ENCODE results near the gene MRPL41. TPM values are rescaled to one million over a fixed set of nuclear protein-coding genes. Genes with fewer than 3 reads are reported as not detected.

MRPL41 gene
- total and polyA plus RNA-seq, 2 experiments from 2014 or later, result 32.8 to 146 TPM

DNA sequence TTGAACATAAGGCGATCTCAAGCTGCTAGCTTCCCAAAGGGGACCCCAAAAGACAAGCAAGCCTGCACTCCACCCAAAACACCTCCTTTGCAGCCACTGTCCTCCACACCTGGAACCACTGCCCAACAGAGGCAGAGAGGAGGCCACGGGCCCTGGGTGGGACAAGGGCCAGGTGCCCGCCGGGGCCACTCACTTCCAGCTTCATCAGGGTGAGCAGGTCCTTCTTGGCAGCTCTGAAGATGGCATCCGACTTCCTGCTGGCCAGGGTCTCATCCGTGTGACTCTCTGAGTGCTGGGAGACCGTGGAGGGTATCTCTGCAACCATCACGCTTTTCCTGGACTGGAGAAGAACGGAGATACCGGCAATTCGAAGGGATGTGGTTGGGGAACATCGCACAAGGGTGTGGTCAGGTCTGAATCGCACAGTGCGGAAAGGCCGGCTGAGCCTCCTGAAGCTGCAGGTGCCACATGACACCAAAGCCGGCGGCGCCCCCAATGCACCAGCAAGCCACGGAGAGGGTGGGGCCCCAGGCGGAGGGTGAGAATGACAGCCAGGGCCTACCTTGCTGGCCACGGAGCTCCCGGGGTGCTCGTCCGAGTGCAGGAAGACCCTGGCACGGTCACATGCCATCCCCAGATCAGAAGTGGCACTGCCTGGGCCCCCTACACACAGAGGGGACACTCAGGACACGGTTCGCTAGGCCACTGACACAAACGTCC lies 46.1 kb upstream of the MRPL41 start (continued):
- TF ChIP-seq REST (IDR thresholded peaks at IDR 0.05; ENCODE audit: unreplicated experiment) (no peak), POLR2AphosphoS5 (IDR thresholded peaks at IDR 0.05; ENCODE audit: low read depth) (no peak), CTCF (conservative IDR thresholded peaks at IDR 0.05; ENCODE audit: low read depth in 2 of 2) (no peak)

DNA sequence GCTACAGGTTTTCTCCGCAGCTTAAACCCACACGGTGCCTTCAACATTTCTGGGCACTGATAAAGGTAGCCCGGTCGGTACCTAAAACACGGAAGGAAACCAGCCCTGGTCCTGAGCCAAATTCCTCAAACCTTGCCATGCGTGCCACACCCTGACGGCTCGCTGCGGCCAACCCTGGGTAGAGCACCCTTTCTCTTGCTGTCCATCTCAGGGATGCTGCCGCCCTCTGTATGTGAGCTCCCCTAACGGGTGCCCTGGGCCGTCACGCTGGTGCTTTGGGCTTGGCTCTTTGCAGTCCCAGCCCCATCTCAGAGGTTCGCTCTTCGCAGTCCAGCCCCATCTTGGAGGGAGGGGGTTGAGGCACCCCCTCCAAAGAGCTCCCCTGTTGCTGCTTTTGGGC lies 45.4 kb upstream of the MRPL41 start:
- Histone ChIP-seq H3K27ac (ENCODE audit: low read depth) (no peak overlapping the region), H3K36me3 (ENCODE audit: insufficient read depth) (no peaks in the 10 kb centered on the region), H4K20me1 (replicated peaks; ENCODE audit: insufficient read depth) (no peaks in the 10 kb centered on the region), H3K79me2 (replicated peaks; ENCODE audit: insufficient read depth) (no peaks in the 10 kb centered on the region), H3K27me3 (ENCODE audit: insufficient read depth) (no peaks in the 10 kb centered on the region), H3F3A (replicated peaks; ENCODE audit: low read depth) (no peaks in the 10 kb centered on the region), H2AFZ (no peak overlapping the region), H3K9me2 (ENCODE audit: insufficient read depth) (no peaks in the 10 kb centered on the region), H3K4me2 (no peak overlapping the region), H3K4me1 (ENCODE audit: insufficient read depth) (no peaks in the 10 kb centered on the region), H3K4me3 (no peak overlapping the region)
- H3K27ac Mint-ChIP-seq, result no peak overlapping the region
- H3K9me3 Mint-ChIP-seq, result peaks cover 85% of the 10 kb centered on the region
- H3K4me3 Mint-ChIP-seq, result no peak overlapping the region
- peaks cover 28% of the 10 kb centered on the region for H3K36me3 Mint-ChIP-seq (ENCODE audit: low read depth)
- H3K4me1 Mint-ChIP-seq, result peaks cover 2% of the 10 kb centered on the region; the same call in 1 of the 3 replicates
- ATAC-seq, result no peak
- H3K27me3 Mint-ChIP-seq (ENCODE audit: insufficient read depth, low read depth, poor library complexity), result peaks cover 40% of the 10 kb centered on the region
- DNase-seq (ENCODE audit: low spot score), result no peak
- TF ChIP-seq ZNF331 (CRISPR knock-in tag; IDR thresholded peaks at IDR 0.05; ENCODE audit: low read depth) (no peak), CREB1 (CRISPR knock-in tag; IDR thresholded peaks at IDR 0.05; ENCODE audit: low read depth) (no peak), EZH2 (IDR thresholded peaks at IDR 0.05; ENCODE audit: low read depth, unreplicated experiment) (no peak), ZNF462 (CRISPR knock-in tag; IDR thresholded peaks at IDR 0.05) (no peak), ZNF114 (CRISPR knock-in tag; IDR thresholded peaks at IDR 0.05) (no peak), EZH2phosphoT487 (IDR thresholded peaks at IDR 0.05; ENCODE audit: unreplicated experiment) (no peak), NANOG (IDR thresholded peaks at IDR 0.05; ENCODE audit: borderline replicate concordance) (no peak), JUNB (IDR thresholded peaks at IDR 0.05; ENCODE audit: unreplicated experiment) (no peak), CTCF (conservative IDR thresholded peaks at IDR 0.05; ENCODE audit: low read depth in 2 of 2) (no peak)
